Calu3 (cell line): ENCODE data around the gene LRP10. TPM values are rescaled to one million over a fixed set of nuclear protein-coding genes. Genes with fewer than 3 reads are reported as not detected.

Experiments used
- BruUV-seq: library from RNA; stranded (reverse); fragments of 400-500 nt; replicated peaks from 2 replicates; lab custom pipeline; 2021; lab: Mats Ljungman, UMichigan
- CTCF ChIA-PET: fragments of 300-600 bp; sonication (Branson Sonifier 250); formaldehyde crosslinking; loops from one replicate; lab custom pipeline; 2022; ENCODE audit warnings: antibody characterized with exemption; lab: Charles Lee
- DNase-seq: peaks from one replicate; pipeline ENCODE4 v3.0.0; 2022
- H3K27ac Mint-ChIP-seq: one replicate; pipeline ENCODE4 v1.8.0; 2022; ENCODE audit warnings: mixed read lengths; ENCODE audit not compliant: unreplicated experiment
- H3K27me3 Mint-ChIP-seq: one replicate; pipeline ENCODE4 v1.8.0; 2022; ENCODE audit warnings: mixed read lengths; ENCODE audit not compliant: unreplicated experiment
- H3K36me3 Mint-ChIP-seq: one replicate; pipeline ENCODE4 v1.8.0; 2022; ENCODE audit warnings: mild to moderate bottlenecking, moderate library complexity, mixed read lengths; ENCODE audit not compliant: insufficient read depth, unreplicated experiment
- H3K4me1 Mint-ChIP-seq: one replicate; pipeline ENCODE4 v1.8.0; 2022; ENCODE audit warnings: mild to moderate bottlenecking, low read depth, mixed read lengths; ENCODE audit not compliant: unreplicated experiment
- H3K4me3 Mint-ChIP-seq: one replicate; pipeline ENCODE4 v1.8.0; 2022; ENCODE audit warnings: mild to moderate bottlenecking, low read depth, moderate library complexity, mixed read lengths; ENCODE audit not compliant: unreplicated experiment
- H3K9me3 Mint-ChIP-seq: one replicate; pipeline ENCODE4 v1.8.0; 2022; ENCODE audit warnings: low read depth, mixed read lengths; ENCODE audit not compliant: unreplicated experiment
- intact Hi-C: fragments of 100-400 bp; cut with micrococcal nuclease; formaldehyde crosslinking; loops from one replicate; pipeline ENCODE4 v1.10.0; 2022; ENCODE audit not compliant: unreplicated experiment
- total RNA-seq: library from RNA; stranded (reverse); gene quantifications from 2 replicates; pipeline ENCODE4 v1.2.3, GENCODE V29; 2022
- TF ChIP-seq, protein P1 (sequence below): fragments of 200-600 bp; IDR thresholded peaks from one replicate; pipeline ENCODE4 v1.8.0; 2022; ENCODE audit warnings: antibody characterized with exemption; ENCODE audit not compliant: unreplicated experiment

The LRP10 gene
- total RNA-seq, 1 experiment from 2014 or later = 112 TPM

DNA sequence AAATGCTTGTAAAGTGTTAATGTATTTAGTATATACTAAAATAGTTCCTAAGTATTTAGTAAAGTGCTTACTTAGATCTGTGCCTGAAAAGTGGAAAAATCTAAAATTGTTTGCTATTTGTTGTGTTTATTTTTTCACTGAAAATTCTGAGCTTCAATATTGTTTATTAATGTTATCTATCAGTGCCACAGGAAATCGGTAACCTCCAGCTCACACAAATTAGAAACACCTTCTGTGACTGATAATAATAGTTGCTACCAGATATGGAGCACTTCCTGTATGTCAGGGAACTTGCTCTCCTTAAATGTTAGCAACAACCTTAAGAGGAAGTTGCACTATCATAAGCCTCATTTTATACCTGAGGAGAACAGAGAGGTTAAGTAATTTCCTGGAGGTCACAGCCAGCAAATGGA lies 723 bp upstream of the LRP10 start:
- DNase-seq = no peak
- Mint-ChIP-seq H3K27ac (peak overlapping the region; percentile 92), H3K4me3 (peak overlapping the region; percentile 80), H3K36me3 (peaks cover 36% of the 10 kb centered on the region), H3K9me3 (no peaks in the 10 kb centered on the region), H3K27me3 (no peaks in the 10 kb centered on the region), H3K4me1 (peaks cover 19% of the 10 kb centered on the region)
- intact Hi-C loops = no loop called here
- TF ChIP-seq, protein P1, sequence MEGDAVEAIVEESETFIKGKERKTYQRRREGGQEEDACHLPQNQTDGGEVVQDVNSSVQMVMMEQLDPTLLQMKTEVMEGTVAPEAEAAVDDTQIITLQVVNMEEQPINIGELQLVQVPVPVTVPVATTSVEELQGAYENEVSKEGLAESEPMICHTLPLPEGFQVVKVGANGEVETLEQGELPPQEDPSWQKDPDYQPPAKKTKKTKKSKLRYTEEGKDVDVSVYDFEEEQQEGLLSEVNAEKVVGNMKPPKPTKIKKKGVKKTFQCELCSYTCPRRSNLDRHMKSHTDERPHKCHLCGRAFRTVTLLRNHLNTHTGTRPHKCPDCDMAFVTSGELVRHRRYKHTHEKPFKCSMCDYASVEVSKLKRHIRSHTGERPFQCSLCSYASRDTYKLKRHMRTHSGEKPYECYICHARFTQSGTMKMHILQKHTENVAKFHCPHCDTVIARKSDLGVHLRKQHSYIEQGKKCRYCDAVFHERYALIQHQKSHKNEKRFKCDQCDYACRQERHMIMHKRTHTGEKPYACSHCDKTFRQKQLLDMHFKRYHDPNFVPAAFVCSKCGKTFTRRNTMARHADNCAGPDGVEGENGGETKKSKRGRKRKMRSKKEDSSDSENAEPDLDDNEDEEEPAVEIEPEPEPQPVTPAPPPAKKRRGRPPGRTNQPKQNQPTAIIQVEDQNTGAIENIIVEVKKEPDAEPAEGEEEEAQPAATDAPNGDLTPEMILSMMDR = no peak
- TSS peak; percentile 48 for BruUV-seq
- CTCF ChIA-PET = interaction anchor here (0.8 to 1.9 kb wide), 7 partner anchors 11 to 281 kb away, joined by 3 to 9 read pairs (median 4); partner anchors contain the start of genes DAD1 and OXA1L

DNA sequence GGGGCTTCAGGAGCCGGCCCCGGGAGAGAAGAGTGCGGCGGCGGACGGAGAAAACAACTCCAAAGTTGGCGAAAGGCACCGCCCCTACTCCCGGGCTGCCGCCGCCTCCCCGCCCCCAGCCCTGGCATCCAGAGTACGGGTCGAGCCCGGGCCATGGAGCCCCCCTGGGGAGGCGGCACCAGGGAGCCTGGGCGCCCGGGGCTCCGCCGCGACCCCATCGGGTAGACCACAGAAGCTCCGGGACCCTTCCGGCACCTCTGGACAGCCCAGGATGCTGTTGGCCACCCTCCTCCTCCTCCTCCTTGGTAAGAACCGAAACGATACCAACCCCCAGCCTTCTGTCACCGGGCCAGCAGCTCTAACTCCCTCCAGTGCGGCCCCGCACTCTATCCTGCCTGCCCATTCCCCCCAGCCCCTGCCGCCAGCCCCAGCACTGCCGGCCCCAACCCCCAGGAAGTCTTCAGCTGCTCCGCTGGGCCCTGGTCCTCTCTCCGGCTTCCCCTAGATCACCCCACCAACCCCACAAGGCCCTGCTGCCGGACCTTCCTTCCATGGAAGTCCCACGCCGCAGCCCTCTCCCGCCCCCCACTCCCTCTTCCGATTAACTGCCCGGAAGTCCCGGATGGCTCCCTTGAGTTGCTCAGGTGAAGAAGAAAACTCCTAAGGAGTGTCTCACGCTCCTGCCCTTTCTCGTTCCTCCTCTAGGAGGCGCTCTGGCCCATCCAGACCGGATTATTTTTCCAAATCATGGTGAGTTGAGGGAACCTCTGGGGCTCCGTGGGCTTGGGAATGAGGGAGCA lies 693 bp downstream of the LRP10 start:
- H3K36me3 Mint-ChIP-seq = peaks cover 41% of the 10 kb centered on the region
- TF ChIP-seq, protein P1 = peak; percentile 62
- intact Hi-C loops = loop anchor here (1.0 kb wide), 1 partner anchor 28 kb away; no protein-coding TSS in a partner anchor
- peak overlapping the region; percentile 73 for H3K27ac Mint-ChIP-seq
- H3K27me3 Mint-ChIP-seq = no peaks in the 10 kb centered on the region
- TSS peak; percentile 37 for BruUV-seq
- DNase-seq = peak; percentile 86
- peak overlapping the region; percentile 80 for H3K4me3 Mint-ChIP-seq
- H3K4me1 Mint-ChIP-seq = peaks cover 8% of the 10 kb centered on the region
- CTCF ChIA-PET = interaction anchor here (0.6 to 2.2 kb wide), 6 partner anchors 12 to 538 kb away, joined by 3 to 6 read pairs (median 4); no protein-coding TSS in a partner anchor
- H3K9me3 Mint-ChIP-seq = no peaks in the 10 kb centered on the region

- CTCF ChIA-PET = interaction anchor here (0.6 to 2.2 kb wide), 7 partner anchors 16 to 539 kb away, joined by 3 to 6 read pairs (median 4); no protein-coding TSS in a partner anchor
- no peak for DNase-seq
- Mint-ChIP-seq H3K9me3 (no peaks in the 10 kb centered on the region), H3K36me3 (peaks cover 46% of the 10 kb centered on the region), H3K4me3 (peak overlapping the region; percentile 80), H3K27me3 (no peaks in the 10 kb centered on the region), H3K4me1 (peaks cover 8% of the 10 kb centered on the region), H3K27ac (peak overlapping the region; percentile 73)
- TF ChIP-seq, protein P1 = no peak
- intact Hi-C loops = loop anchor here (1.0 kb wide), 1 partner anchor 27 kb away; no protein-coding TSS in a partner anchor
- BruUV-seq = no TSS peak
Measured at GRCh38 chr14:22872833-22873520, 1.4 kb downstream of the LRP10 start.

- H3K4me1 Mint-ChIP-seq = peaks cover 8% of the 10 kb centered on the region
- CTCF ChIA-PET = no interaction called here
Measured at GRCh38 chr14:22875003-22875747, 3.6 kb downstream of the LRP10 start.

More at GRCh38 chr14:22875003-22875747, 3.6 kb downstream of the LRP10 start:
- no TSS peak for BruUV-seq
- H3K27me3 Mint-ChIP-seq = no peaks in the 10 kb centered on the region
- H3K9me3 Mint-ChIP-seq = no peaks in the 10 kb centered on the region
- no peak for DNase-seq
- intact Hi-C loops = no loop called here
- no peak overlapping the region for H3K27ac Mint-ChIP-seq
- H3K4me3 Mint-ChIP-seq = no peak overlapping the region
- H3K36me3 Mint-ChIP-seq = peaks cover 56% of the 10 kb centered on the region
- TF ChIP-seq, protein P1 = no peak
